Gastroesophageal sphincter (tissue), 4 donors: ENCODE measurements around the gene TRPM5. TPM values are rescaled to one million over a fixed set of nuclear protein-coding genes. Genes with fewer than 3 reads are reported as not detected.
A peak's percentile ranks its signal among the peaks of the same experiment; 100 is the strongest.

Experiments
- ATAC-seq: fragments of 150-250 bp; one replicate; pipeline ENCODE4 v1.9.1; 2016; ENCODE audit warnings: mild to moderate bottlenecking, moderate library complexity
- H3K27ac ChIP-seq, 4 donors: fragments of 200-600 bp; sonication (generic) in 3 of 4; 1 replicate in 3 of 4; 2 replicates in 1 of 4; pipeline ENCODE4 v1.5.1; 2016 to 2019
- H3K27me3 ChIP-seq: fragments of 200-600 bp; sonication (generic); one replicate; pipeline ENCODE4 v1.5.1; 2019
- H3K36me3 ChIP-seq, 2 donors: fragments of 200-600 bp; sonication (generic); one replicate each; pipeline ENCODE4 v1.5.1; 2019; ENCODE audit warnings: control low read depth in 1 of 2
- H3K4me1 ChIP-seq, 3 donors: fragments of 200-600 bp; sonication (generic); 1 replicate in 2 of 3; 2 replicates in 1 of 3; pipeline ENCODE4 v1.5.1; 2016 to 2019; ENCODE audit warnings: control low read depth in 2 of 3
- H3K4me3 ChIP-seq, 2 donors: fragments of 200-600 bp; sonication (generic); one replicate each; pipeline ENCODE4 v1.5.1; 2019; ENCODE audit warnings: mild to moderate bottlenecking in 1 of 2, moderate library complexity in 1 of 2
- H3K9me3 ChIP-seq, 3 donors: fragments of 200-600 bp; sonication (generic); one replicate each; pipeline ENCODE4 v1.5.1; 2017 to 2019; ENCODE audit warnings: control low read depth in 2 of 3
- EP300 ChIP-seq: sonication (generic); formaldehyde crosslinking; IDR thresholded peaks from one replicate; pipeline ENCODE4 v1.6.1; 2017; ENCODE audit warnings: antibody characterized with exemption, mild to moderate bottlenecking
- POLR2A ChIP-seq, 2 donors: fragments of 450-650 bp; IDR thresholded peaks; one replicate each; pipeline ENCODE4 v1.6.1; 2017; ENCODE audit warnings: antibody characterized with exemption in 2 of 2, mild to moderate bottlenecking in 2 of 2, moderate library complexity in 1 of 2
- POLR2AphosphoS5 ChIP-seq: sonication (generic); formaldehyde crosslinking; IDR thresholded peaks from one replicate; pipeline ENCODE4 v1.6.1; 2017; ENCODE audit warnings: antibody characterized with exemption
- WGBS, 2 donors: methylation state at CpG; one replicate each; pipeline ENCODE4 v1.1.5; 2018; ENCODE audit warnings: low coverage in 1 of 2; 5-methylcytosine and 5-hydroxymethylcytosine counted together
- total RNA-seq, 4 donors: library from RNA; depleted of rRNA; stranded (reverse); fragments of >200 nt; gene quantifications; one replicate each; pipeline ENCODE4 v1.1.0, GENCODE V29; 2016
- TF ChIP-seq, protein P1 (sequence below), 4 experiments: fragments of 200-600 bp in 2 of 4; fragments of 450-650 bp in 2 of 4; sonication (generic) in 1 of 4; IDR thresholded peaks; one replicate each; pipeline ENCODE4 v1.5.1; 2017 to 2019; ENCODE audit warnings: antibody characterized with exemption in 4 of 4, mild to moderate bottlenecking in 2 of 4, moderate library complexity in 2 of 4

The TRPM5 gene
- total RNA-seq, 4 donors from 2014 or later, result not detected

DNA sequence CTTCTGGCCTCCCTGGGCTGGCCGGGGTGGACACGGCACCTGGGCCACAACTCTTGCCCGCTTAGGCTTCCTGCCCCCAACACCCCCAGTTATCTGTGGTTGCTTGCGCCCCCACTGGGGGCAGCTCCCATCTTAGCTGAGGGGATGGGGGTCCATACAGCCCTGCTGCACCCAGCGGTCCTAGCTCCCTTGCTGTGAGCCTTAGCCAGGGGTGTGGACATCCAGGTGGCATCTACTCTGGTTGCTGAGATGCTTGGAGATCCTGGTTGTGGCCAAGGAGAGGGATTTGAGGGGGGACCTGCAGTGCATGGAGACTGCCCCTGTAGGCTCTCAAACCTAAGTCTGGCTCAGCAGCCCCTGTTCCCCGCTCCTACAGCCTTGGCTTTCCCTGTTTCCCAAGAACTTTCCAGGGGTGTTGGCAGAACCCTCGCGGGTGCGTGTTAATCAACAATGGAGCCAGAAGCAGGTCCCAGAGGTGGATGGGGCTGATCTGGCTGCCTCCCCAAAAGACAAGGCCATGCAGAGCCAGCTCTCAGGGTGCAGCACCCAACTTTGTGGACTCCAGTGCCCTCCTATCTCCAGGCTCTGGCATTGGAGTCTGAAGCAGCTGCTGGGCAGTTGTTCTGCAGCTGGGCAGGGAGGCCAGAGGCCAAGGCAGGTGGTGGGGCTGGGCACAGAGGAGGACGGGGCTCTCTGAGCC, 3.8 kb upstream of the TRPM5 start:
- peaks cover 96% of the 10 kb centered on the region for H3K27me3 ChIP-seq
- TF ChIP-seq POLR2AphosphoS5, result no peak
- no peak for TF ChIP-seq EP300
- H3K4me1 ChIP-seq, result peaks cover 0 to 34% (median 0%) of the 10 kb centered on the region in 3 donors
- no peaks in the 10 kb centered on the region for H3K36me3 ChIP-seq
- H3K9me3 ChIP-seq, result peaks cover 0 to 4% (median 0%) of the 10 kb centered on the region in 3 donors
- ATAC-seq, result no peak
- no peak overlapping the region for H3K27ac ChIP-seq
- WGBS, 2 donors, result 80% methylated on average over 2 of the region's 10 CpGs; no CpG with 5 or more reads in 1 of the 2 donors
- H3K4me3 ChIP-seq, result no peak overlapping the region

DNA sequence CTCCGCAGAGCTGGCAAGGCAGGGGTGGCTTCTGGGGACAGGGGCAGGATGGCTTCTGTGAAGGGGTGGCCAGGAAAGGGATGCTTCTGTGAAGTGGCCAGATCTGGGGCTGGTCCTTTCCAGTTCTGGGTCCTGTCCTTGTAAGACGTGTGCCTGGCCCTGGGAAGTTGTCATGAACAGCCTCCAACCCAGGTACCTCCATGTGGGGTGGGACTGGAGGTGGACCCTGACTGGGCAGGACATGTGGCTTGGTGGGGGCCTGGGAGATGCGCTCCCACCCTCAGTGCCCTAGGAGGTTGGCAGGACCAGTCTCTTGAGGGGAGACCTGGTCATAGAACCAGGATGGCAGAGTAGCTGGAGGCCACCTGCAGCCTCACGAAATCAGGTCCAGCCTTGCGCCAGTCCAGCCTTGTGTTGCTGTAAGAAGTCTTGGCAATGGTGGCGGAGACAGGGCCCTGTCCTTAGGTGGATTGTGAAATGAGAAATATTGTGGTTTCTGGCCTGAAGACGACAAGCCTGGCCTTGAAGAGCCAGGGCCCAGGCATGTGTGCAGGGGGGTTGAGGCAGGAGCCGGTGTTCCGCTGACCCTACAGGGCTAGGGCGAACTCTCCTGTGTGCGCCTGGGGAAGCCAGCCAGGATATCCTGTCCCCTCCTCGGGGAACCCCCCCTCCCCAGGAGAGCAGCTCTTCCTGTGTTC, 3.1 kb upstream of the TRPM5 start:
- no peaks in the 10 kb centered on the region for H3K36me3 ChIP-seq
- peaks cover 0 to 34% (median 0%) of the 10 kb centered on the region in 3 donors for H3K4me1 ChIP-seq
- peaks cover 98% of the 10 kb centered on the region for H3K27me3 ChIP-seq
- TF ChIP-seq POLR2A (IDR thresholded peaks at IDR 0.05) (no peak), POLR2AphosphoS5 (no peak), EP300 (no peak)
- TF ChIP-seq, protein P1, sequence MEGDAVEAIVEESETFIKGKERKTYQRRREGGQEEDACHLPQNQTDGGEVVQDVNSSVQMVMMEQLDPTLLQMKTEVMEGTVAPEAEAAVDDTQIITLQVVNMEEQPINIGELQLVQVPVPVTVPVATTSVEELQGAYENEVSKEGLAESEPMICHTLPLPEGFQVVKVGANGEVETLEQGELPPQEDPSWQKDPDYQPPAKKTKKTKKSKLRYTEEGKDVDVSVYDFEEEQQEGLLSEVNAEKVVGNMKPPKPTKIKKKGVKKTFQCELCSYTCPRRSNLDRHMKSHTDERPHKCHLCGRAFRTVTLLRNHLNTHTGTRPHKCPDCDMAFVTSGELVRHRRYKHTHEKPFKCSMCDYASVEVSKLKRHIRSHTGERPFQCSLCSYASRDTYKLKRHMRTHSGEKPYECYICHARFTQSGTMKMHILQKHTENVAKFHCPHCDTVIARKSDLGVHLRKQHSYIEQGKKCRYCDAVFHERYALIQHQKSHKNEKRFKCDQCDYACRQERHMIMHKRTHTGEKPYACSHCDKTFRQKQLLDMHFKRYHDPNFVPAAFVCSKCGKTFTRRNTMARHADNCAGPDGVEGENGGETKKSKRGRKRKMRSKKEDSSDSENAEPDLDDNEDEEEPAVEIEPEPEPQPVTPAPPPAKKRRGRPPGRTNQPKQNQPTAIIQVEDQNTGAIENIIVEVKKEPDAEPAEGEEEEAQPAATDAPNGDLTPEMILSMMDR (IDR thresholded peaks at IDR 0.05), result no peak
- no peak for ATAC-seq
- H3K27ac ChIP-seq, result no peak overlapping the region
- H3K9me3 ChIP-seq, result peaks cover 0 to 10% (median 0%) of the 10 kb centered on the region in 3 donors
- 100% methylated on average over 1 of the region's 12 CpGs; no CpG with 5 or more reads in 1 of the 2 donors for WGBS, 2 donors
- no peak overlapping the region for H3K4me3 ChIP-seq

DNA sequence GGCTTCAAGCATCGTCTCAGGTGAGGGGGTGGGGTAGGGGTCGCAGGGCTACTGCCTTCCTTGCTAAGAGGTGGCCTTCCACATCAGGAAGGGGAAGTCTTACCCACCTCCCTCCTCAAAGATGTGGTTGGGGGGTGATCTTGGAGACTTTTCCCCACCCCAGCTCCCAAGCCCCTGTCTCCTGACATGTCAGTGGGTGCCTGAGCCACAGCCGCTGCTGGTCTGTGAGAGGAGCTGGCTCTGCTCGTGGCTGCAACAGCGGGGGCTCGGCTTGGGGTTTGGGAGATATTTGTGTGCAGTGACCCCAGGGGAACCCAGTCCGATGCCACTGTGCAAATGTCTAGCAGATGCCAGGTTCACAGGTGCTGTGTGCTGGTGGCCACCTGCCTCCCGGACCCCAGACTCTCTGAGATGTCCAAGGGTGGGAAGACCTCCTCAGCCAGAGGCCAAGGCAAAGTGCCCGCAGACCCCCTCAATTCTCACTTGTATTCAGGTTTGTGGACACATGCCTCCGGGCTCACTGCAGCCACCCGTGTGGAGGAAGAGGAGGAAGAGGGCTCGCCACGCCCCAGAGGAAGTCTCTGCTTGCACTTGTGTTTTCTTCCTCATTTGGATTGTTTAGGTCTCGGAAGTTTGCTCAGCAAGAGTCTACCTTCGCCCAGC, 2.4 kb upstream of the TRPM5 start:
- no peak for ATAC-seq
- Histone ChIP-seq H3K4me1 (peaks cover 0 to 34% (median 0%) of the 10 kb centered on the region in 3 donors), H3K4me3 (no peak overlapping the region), H3K27me3 (peaks cover 95% of the 10 kb centered on the region), H3K27ac (no peak overlapping the region), H3K36me3 (no peaks in the 10 kb centered on the region), H3K9me3 (peaks cover 0 to 10% (median 0%) of the 10 kb centered on the region in 3 donors)
- TF ChIP-seq EP300 (no peak), POLR2A (IDR thresholded peaks at IDR 0.05) (no peak), POLR2AphosphoS5 (no peak)
- TF ChIP-seq, protein P1 (IDR thresholded peaks at IDR 0.05), result no peak
- WGBS, 2 donors, result 53 to 86% methylated on average over 4 to 9 of the region's 15 CpGs

DNA sequence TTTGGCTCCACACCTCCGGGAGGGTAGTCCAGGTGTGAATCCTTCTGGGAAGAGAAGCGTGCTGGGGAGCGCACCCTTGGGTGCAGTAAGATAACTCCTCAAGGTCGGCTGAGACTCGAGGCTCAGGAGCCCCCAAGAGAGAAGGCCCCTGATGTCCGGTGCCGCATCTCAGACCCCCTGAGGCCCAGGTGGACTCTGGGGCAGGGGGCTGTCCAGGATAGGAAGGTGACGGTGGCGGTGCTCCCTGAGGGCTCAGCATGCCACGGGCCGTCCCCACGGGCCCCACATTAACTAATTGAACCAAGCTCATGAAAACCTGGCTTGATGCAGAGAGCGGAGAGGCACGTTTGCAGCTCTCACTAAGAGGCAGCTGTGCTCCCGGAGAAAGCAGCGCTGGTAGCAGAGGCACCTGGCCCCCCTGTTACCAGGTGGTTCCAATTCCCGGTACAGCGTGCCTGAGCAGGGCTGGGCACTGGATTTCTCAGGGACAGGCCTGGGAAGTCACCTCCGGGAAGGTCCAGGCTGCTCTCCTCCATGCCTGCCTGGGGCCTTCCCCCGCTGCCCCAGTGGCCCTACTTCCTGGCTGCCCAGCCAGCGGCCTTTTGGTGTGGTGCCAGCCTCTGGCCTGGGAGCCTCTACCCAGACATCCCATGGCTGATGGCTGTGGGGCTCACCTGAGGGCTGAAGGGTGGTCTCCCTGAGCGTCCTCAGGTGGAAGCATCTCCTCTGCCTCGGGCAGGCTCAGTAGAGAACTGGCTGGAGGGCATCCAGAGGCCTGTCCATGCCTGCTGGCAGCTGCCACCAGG, 1.6 kb upstream of the TRPM5 start:
- Histone ChIP-seq H3K27ac (no peak overlapping the region), H3K27me3 (peaks cover 96% of the 10 kb centered on the region), H3K36me3 (no peaks in the 10 kb centered on the region), H3K4me3 (peak overlapping the region in 1 of 2 donors; percentile 42), H3K4me1 (peaks cover 0 to 34% (median 0%) of the 10 kb centered on the region in 3 donors), H3K9me3 (peaks cover 0 to 10% (median 0%) of the 10 kb centered on the region in 3 donors)
- 40% methylated on average over 2 of the region's 23 CpGs; no CpG with 5 or more reads in 1 of the 2 donors for WGBS, 2 donors
- TF ChIP-seq, protein P1 (IDR thresholded peaks at IDR 0.05), result no peak
- TF ChIP-seq POLR2AphosphoS5 (no peak), POLR2A (IDR thresholded peaks at IDR 0.05) (no peak), EP300 (no peak)
- ATAC-seq, result no peak
